Measurements from ENCODE around the gene PAX5.
A peak's percentile ranks its signal among the peaks of the same experiment; 100 is the strongest.

Gene PAX5

GRCh38 chr9:36980148-36980974 is 53.7 kb downstream of the PAX5 start:
- peak; percentile 40 for FAIRE-seq
- no peak for DNase-seq (ENCODE audit: insufficient read length, low spot score)
- TF ChIP-seq PAX5 (IDR thresholded peaks at IDR 0.05; ENCODE audit: insufficient read depth, low read length, severe bottlenecking) (no peak), POU2F2 (IDR thresholded peaks at IDR 0.05; ENCODE audit: low read depth, low read length) (no peak), POLR2A (IDR thresholded peaks at IDR 0.05; ENCODE audit: low read depth, low read length) (no peak), TAF1 (IDR thresholded peaks at IDR 0.05; ENCODE audit: low read depth, low read length) (no peak)

DNA sequence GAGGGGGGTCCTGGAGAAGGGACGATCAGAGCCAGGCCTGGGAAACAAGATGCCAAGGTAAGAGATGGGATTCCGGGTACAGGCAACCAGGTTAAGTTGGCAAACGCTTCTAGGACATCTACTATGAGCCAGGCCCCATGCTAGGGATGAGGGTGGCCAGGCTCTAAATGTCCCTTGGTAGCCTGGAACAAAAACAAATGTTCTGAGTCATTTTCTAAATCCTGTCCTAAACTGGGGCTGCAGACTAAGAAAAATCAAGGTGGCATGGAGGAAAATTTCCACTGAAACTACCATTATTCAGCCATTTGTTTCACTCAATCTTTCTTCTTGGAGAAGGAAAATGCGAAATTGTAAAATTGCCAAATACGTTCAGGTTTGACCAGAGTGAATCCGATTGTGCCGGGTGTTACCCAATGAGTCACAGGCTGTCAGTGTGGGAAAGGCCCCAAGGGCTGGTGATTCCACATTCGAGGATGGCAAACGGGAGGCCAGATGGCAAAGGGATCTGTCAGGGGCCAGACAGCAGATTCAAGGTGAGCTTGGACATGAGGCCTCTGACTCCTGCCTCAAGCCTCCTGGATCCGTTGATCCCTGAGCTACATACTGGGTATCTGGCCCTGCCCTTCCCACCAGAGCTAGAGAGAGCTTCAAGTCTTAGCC is 57.6 kb downstream of the PAX5 start:
- no peak for TF ChIP-seq SPI1 (IDR thresholded peaks at IDR 0.05; ENCODE audit: low read depth, low read length)
- no peak for TF ChIP-seq POLR2A (IDR thresholded peaks at IDR 0.05; ENCODE audit: low read depth, low read length)
- no peak for TF ChIP-seq PAX5 (IDR thresholded peaks at IDR 0.05; ENCODE audit: insufficient read depth, low read length, severe bottlenecking)
- TF ChIP-seq POLR2AphosphoS5 (IDR thresholded peaks at IDR 0.05; ENCODE audit: low read depth, low read length): no peak
- no peak for TF ChIP-seq POU2F2 (IDR thresholded peaks at IDR 0.05; ENCODE audit: low read depth, low read length)
- TF ChIP-seq TAF1 (IDR thresholded peaks at IDR 0.05; ENCODE audit: low read depth, low read length): no peak
- no peak for FAIRE-seq
- no peak for DNase-seq (ENCODE audit: insufficient read length, low spot score)

- FAIRE-seq (no peak), DNase-seq (ENCODE audit: insufficient read length, low spot score) (no peak)
- TF ChIP-seq POLR2A (IDR thresholded peaks at IDR 0.05; ENCODE audit: low read depth, low read length) (no peak), TAF1 (IDR thresholded peaks at IDR 0.05; ENCODE audit: low read depth, low read length) (no peak), PAX5 (IDR thresholded peaks at IDR 0.05; ENCODE audit: insufficient read depth, low read length, severe bottlenecking) (no peak), POU2F2 (IDR thresholded peaks at IDR 0.05; ENCODE audit: low read depth, low read length) (no peak), SPI1 (IDR thresholded peaks at IDR 0.05; ENCODE audit: low read depth, low read length) (no peak), POLR2AphosphoS5 (IDR thresholded peaks at IDR 0.05; ENCODE audit: low read depth, low read length) (no peak)
These were observed 59.3 kb downstream of the PAX5 start for GRCh38 chr9:36974731-36975130.

- DNase-seq (ENCODE audit: insufficient read length, low spot score): no peak
- TF ChIP-seq POU2F2 (IDR thresholded peaks at IDR 0.05; ENCODE audit: low read depth, low read length): no peak
- TF ChIP-seq POLR2AphosphoS5 (IDR thresholded peaks at IDR 0.05; ENCODE audit: low read depth, low read length): no peak
- no peak for TF ChIP-seq POLR2A (IDR thresholded peaks at IDR 0.05; ENCODE audit: low read depth, low read length)
- no peak for TF ChIP-seq TAF1 (IDR thresholded peaks at IDR 0.05; ENCODE audit: low read depth, low read length)
- no peak for TF ChIP-seq SPI1 (IDR thresholded peaks at IDR 0.05; ENCODE audit: low read depth, low read length)
- TF ChIP-seq PAX5 (IDR thresholded peaks at IDR 0.05; ENCODE audit: insufficient read depth, low read length, severe bottlenecking): no peak
- FAIRE-seq: no peak
These were observed 62.1 kb downstream of the PAX5 start for GRCh38 chr9:36971935-36972488.

DNA sequence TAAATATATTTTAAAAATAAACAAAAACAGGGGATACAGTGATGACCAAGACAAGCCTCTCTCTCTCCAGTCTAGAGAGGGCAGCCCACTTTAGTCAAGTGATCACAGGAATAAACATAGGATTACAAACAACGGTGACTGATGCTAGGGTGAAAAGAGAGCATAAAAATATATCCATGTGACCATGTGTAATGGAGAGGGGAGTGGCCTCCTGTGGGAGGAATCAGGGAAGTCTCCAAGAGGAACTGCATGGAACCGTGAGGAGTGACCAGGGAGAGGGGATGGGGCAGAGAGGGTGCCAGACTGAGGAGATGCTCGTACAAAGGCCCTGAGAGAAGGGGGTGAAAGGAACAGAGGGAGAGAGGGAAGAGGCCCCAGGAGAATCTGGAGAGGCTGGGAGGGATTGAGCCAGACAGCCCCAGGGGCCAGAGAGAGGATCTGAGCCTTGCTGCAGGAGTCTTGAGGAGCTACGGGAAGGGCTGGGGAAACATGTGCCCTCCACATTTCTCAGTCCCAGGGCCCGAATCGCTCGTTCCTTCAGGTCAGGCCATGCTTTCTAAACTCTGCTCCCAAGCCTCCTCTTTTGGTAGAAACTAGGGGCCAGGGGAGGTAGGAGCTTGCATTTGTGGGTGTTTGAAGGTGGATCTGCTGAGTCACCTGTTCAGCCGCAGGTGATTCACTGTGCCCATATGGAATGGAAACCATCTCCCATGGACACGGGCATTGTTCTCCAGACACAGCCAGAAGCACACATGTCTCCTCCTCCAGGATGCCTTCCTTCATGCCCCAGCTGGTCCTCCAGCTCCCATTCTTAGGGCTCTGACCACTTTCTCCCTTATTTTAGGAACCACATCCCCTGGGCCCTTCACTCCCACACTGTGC is 63.8 kb downstream of the PAX5 start:
- no peak for FAIRE-seq
- DNase-seq (ENCODE audit: insufficient read length, low spot score): no peak
- TF ChIP-seq TAF1 (IDR thresholded peaks at IDR 0.05; ENCODE audit: low read depth, low read length): no peak
- no peak for TF ChIP-seq POLR2AphosphoS5 (IDR thresholded peaks at IDR 0.05; ENCODE audit: low read depth, low read length)
- TF ChIP-seq POLR2A (IDR thresholded peaks at IDR 0.05; ENCODE audit: low read depth, low read length): no peak

- no peak for TF ChIP-seq SPI1 (IDR thresholded peaks at IDR 0.05; ENCODE audit: low read depth, low read length)
- no peak for TF ChIP-seq PAX5 (IDR thresholded peaks at IDR 0.05; ENCODE audit: insufficient read depth, low read length, severe bottlenecking)
- TF ChIP-seq POLR2AphosphoS5 (IDR thresholded peaks at IDR 0.05; ENCODE audit: low read depth, low read length): no peak
- no peak for TF ChIP-seq TAF1 (IDR thresholded peaks at IDR 0.05; ENCODE audit: low read depth, low read length)
- no peak for TF ChIP-seq POLR2A (IDR thresholded peaks at IDR 0.05; ENCODE audit: low read depth, low read length)
- TF ChIP-seq POU2F2 (IDR thresholded peaks at IDR 0.05; ENCODE audit: low read depth, low read length): no peak
- FAIRE-seq (no peak), DNase-seq (ENCODE audit: insufficient read length, low spot score) (no peak)
These were observed 64.8 kb downstream of the PAX5 start for GRCh38 chr9:36969216-36969771.

- DNase-seq (ENCODE audit: insufficient read length, low spot score) (no peak), FAIRE-seq (peak; percentile 48)
- TF ChIP-seq PAX5 (IDR thresholded peaks at IDR 0.05; ENCODE audit: insufficient read depth, low read length, severe bottlenecking): no peak
- TF ChIP-seq TAF1 (IDR thresholded peaks at IDR 0.05; ENCODE audit: low read depth, low read length): no peak
- no peak for TF ChIP-seq POLR2AphosphoS5 (IDR thresholded peaks at IDR 0.05; ENCODE audit: low read depth, low read length)
- no peak for TF ChIP-seq POLR2A (IDR thresholded peaks at IDR 0.05; ENCODE audit: low read depth, low read length)
- TF ChIP-seq POU2F2 (IDR thresholded peaks at IDR 0.05; ENCODE audit: low read depth, low read length): no peak
These were observed 65.4 kb downstream of the PAX5 start for GRCh38 chr9:36968574-36969215.

- DNase-seq (ENCODE audit: insufficient read length, low spot score): no peak
- FAIRE-seq: no peak
- TF ChIP-seq PAX5 (IDR thresholded peaks at IDR 0.05; ENCODE audit: insufficient read depth, low read length, severe bottlenecking) (no peak), TAF1 (IDR thresholded peaks at IDR 0.05; ENCODE audit: low read depth, low read length) (no peak)
These were observed 66.1 kb downstream of the PAX5 start for GRCh38 chr9:36967997-36968396.
